GM18499 (cell line): ENCODE results near the gene LMAN1L.
A peak's percentile ranks its signal among the peaks of the same experiment; 100 is the strongest.

Experiments used
- ATAC-seq: cut with Tn5 transposase; IDR thresholded peaks from one replicate; pipeline ENCODE4 v1.9.1; 2021; ENCODE audit warnings: moderate number of reproducible peaks; ENCODE audit not compliant: insufficient read depth, unreplicated experiment

The LMAN1L gene

DNA sequence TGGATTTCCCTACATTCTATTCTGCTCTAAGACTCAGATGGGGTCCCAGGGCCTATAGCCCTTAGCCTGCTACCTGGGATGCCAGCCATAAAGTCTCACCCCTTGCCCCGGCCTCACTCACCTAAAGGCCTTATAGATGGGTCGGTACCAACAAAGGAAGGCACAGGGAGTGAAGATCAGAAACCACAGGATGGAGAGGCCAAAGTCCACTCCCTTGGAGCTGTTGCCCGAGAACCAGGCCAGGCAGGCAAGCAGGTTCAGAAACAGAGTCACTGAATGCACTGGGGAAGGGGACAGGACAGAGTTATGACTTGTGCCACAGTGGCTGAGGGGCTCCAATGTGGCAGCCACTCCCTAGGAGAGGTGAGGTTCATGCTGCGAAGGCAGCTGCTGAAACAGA lies 37.8 kb downstream of the LMAN1L start:
- no peak for ATAC-seq

DNA sequence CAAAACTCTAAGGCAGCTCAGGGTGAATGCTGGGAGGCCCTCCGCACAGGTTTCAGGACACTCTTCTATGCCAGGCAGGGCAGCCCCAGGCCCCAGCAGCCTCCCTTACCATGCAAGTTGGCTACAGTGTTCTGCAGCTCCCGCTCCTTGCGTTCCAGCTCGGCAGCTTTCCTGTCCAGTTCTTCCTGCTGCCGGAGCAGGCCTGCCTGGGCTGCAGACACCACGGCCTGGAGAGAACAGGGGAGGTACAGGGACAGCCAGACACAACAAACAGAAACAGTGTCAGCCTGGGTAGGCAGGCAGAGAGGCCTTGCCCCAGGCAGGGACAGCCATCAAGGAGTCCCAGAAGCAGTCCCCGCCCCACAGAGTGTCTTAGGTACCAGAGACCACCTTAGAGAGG lies 39.3 kb downstream of the LMAN1L start:
- ATAC-seq, result no peak

DNA sequence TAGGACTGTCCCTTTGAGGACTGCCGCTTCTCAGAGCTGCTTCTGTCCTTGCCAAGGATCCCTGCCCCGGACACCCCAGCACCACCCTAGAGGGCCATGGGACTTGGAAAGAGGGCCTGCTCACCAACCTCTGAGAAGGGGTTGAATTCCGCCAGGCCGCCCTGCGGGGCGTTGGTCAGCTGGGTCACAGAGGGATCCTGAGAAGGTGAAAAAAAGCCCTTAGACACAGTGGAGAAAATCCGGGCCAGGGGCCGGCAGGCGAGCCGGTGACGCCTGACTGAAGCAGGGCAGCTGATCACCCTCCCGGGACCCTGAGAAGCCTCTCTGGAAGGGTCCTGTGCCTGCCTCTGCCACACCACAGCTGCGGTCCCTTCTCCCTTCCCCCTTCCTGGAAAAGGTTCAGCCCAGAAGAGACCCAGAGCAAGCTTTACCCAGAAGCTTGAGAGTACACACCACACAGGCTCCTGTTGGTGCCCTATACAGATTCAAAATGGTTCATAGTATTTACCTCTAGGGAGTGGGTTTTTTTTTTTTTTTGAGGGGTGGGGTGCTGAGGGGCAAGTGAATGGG lies 41.9 kb downstream of the LMAN1L start:
- no peak for ATAC-seq

DNA sequence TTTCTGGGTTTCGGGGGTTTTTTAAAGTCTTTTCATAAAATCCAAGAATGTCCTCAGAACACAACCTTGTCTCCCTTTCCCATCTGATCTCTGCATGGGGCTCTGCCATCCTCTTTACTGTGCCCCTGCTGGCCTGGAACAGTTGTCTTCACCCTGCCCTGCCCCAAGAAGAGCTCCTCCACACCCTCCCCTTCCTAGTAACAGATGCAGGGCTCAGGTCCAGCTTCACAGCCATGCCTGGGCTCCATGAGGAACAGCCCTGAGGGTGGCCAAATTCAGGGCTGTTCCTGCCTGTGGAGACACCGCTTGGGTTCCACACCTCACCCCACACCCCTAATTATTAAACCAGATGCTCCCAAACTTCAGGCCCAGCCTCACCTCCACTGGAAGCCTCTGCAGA lies 43.2 kb downstream of the LMAN1L start:
- ATAC-seq, result no peak

DNA sequence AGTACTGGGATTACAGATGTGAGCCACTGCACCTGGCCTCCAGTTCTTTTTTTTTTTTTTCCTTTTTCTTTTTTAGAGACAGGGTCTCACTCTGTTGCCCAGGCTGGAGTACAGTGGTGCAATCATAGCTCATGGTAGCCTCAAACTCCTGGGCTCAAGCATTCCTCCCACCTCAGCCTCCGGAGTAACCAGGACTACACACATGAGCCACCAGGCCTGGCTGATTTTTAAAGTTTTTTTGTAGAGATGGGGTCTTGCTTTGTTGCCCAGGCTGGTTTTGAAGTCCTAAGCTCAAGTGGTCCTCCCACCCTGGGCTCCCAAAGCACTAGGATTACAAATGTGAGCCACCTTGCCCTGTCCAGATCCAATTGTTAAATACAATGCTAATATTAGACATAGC lies 43.9 kb downstream of the LMAN1L start:
- no peak for ATAC-seq

DNA sequence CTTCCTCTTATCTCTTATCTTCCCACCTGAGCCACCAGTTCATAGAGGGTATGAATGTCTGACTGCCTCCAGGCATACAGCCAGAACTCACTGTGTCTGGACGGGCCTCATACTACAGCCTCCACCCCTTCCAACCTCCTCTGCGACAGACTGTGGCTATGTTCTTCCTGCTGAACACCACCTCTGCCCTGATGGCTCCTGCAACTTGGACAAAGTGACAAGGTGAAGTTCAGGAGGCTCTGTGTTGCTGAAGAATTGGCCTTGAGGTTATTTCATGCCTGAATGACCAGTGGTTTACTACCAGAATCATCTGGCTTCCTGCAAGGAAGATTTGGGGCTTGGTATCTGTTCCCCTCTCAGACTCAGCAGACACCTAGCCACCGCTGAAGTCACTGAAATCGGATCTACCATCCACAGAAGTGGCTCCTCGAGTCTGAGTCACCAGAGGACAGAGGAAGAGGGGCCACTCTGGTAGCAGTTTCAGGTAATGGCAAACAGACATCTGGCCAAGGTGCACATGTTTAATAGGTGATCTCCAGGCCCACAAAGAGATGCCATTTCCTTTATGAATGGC lies 44.5 kb downstream of the LMAN1L start:
- ATAC-seq, result no peak

DNA sequence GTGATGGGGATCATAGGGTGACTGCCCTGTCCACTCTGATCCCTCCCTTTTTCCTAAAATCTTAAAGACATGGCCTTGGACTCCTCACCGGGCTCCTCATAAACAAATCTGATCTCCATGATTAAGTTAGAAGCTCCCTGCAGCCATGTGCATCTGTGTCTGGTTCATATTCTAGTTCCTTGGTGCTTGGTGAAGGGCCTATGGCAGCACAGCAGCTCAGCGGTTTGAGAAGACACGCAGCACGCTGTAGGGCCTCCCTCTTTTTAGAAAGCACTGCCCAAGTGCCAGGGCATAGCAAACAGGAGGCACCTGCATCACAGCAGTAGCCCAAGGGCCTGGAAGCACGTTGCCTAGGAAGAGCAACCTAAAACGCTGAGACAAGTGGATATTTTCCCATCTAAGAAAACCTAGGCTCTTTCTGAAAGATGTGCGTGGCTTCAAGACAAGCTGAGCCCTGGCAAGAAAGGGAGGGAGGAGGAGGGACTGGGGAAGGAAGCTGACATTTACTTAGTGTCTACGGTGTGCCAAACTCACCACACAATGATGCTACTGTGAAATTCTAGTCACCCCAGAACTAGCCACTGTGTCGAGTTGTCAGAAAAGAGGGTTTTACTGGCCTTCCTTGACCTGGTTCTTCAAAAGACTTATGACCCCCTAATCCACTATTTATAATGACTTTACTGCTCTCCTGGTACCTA lies 45.2 kb downstream of the LMAN1L start:
- no peak for ATAC-seq

DNA sequence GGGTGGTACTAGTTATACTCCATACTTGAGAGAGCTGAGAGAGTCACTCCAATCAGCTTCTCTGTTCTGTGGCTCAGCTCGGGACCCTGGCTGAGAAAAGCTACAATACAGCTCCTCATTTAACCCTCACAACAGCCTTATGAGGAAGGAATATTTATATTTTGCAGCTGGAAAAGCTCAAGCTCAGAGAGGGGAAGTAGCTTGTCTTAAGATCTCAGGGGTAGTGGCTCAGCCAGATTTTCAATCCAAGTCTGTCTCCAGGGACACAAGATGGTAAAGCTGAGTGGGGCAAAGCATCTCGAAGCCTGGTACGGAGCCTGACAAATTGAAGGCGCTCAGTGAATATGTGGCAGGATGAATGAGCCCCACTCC lies 45.7 kb downstream of the LMAN1L start:
- ATAC-seq, result no peak

DNA sequence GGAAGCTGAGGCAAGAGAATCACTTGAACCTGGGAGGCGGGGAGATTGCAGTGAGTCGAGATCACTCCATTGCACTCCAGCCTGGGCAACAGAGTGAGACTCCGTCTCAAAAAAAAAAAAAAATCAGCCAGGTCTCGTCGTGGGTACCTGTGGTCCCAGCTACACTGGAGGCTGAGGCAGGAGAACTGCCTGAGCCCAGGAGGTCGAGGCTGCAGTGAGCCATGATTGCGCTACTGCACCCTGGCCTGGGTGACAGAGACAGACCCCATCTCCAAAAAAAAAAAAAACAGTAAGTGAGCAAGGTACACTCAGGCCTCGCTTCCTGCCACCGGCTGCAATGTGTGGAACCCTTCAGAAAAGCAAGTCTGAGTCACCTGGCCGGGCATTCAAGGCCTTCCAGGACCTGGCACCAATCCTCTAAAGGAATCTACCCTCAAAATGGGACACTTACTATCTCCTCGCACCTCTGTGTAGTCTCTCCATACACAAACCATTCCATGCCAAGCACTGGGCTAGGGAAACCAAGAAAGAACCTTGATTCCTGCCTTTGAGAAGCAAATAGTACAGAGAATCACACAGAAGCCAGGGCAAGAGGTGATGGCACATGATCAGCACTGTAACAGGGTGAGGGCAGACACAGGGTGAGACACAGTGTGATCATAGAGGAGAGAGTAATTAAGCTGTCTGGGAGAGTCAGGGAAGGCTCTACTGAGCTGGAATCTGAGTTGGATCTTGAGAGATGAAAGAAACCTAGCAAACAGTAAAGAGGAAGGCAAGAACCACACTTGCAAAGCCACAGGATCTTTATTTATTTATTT lies 50.8 kb downstream of the LMAN1L start:
- no peak for ATAC-seq

DNA sequence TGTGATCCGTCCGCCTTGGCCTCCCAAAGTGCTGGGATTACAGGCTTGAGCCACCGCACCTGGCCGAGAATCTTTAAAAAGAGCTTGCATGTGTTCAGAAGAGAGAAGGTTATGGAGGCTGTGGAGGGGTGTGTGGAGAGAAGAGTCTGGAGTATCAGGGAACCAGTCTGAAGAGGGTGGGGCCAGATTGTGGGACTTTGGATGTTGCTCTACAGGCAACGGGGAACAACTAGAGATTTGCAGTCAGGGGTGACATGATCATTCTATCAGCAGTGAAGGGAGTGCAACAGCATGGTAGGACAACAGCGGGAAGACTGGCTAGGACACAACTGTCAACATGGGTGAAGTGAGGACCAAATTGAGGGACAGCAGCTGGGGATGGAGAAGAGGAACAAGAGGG lies 51.7 kb downstream of the LMAN1L start:
- no peak for ATAC-seq

DNA sequence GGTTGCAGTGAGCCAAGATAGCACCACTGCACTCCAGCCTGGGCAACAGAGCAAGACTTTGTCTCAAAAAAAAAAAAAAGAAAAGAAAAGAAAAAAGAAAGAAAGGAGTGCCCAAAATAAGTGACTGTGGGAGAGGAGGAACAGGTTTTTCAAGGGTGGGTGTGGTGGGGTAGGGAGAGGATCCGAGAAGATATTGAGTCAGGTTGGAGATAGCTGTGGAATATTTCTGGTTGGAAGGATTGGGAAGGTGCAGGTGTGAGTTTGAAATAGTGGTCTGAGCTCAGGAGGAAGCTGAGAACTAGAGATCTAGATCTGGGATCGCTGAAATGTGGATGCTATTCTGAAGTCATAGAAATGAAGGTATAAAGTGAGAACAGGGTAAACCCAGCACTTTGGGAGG lies 52.7 kb downstream of the LMAN1L start:
- no peak for ATAC-seq

DNA sequence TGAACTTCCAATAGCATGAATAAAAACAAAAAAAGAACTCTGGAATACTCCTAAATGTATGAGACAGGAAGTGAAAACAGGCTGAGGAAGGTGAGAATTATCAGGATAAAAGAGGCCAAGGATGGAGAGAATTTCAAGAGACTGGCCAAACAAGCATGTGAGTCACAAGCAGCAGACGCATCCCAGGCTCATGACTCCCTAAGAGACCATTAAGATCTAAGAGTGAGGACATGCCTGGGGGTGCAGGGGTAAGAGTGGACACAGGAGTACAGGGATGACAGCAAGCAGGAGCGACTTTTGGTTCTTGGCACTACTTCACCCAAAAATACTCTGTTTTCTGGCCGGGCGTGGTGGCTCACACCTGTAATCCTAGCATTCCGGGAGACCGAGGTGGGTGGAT lies 53.5 kb downstream of the LMAN1L start:
- ATAC-seq, result no peak

DNA sequence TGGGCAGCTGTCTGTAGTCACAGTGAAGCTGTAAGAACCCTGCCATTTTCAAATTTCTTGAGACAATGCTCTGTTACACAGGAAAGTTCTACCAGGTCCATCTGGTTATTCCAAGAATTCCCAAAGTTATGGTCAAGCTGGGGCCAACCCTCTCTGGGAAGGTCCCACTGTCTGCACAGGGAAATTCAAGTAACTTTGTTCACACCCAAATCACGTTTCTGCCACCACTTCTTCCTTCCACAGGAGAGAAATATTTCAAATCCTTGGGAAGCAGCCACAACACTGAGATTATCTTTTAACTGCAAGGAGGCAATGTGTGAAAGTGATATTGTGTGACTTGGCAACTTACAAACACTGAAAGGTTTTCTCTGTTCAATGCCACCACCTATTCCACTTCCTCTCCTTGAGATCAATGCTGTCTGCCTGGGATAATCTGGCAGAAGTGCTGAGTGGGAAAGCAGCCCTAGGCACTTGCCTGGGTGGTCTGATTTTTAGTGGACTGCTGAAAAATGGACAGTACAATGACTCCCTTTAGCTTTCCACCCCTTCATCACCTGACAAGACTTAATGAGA lies 54.9 kb downstream of the LMAN1L start:
- ATAC-seq, result no peak

DNA sequence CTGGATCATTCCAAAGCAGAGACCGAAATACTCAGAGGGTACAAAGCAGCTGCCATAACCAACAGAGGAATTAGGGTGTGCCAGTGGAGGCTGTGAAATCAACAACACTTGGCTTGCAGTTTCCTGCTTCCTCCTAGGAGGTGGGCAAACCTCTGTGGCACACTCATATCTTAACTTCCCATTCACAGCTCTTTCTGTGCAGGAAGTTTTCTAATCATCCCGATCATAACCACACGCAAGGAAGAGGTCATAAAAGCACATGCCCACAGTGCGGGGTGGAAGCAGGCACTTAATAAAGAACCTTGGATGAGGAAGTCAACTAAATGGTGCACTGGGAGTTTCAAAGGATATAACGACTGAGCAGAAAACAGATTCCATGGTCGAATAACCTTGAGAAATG lies 55.4 kb downstream of the LMAN1L start:
- ATAC-seq, result no peak

DNA sequence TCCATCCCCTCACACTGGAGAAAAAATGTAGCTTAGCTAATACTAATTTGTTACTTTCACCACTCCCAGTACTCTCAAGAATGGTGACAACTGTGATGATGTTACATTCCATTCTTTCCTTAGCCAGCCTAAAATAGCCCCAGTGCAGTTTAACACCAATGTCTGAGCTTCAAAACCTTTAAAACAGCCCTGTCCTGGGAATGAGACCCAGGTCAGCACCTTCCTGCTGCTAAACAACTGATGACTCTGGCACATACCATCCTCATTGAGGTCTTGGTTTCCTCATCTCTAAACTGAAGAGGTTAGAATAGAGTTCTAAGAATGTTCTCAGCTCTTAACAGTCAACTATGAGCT lies 56.7 kb downstream of the LMAN1L start:
- no peak for ATAC-seq

DNA sequence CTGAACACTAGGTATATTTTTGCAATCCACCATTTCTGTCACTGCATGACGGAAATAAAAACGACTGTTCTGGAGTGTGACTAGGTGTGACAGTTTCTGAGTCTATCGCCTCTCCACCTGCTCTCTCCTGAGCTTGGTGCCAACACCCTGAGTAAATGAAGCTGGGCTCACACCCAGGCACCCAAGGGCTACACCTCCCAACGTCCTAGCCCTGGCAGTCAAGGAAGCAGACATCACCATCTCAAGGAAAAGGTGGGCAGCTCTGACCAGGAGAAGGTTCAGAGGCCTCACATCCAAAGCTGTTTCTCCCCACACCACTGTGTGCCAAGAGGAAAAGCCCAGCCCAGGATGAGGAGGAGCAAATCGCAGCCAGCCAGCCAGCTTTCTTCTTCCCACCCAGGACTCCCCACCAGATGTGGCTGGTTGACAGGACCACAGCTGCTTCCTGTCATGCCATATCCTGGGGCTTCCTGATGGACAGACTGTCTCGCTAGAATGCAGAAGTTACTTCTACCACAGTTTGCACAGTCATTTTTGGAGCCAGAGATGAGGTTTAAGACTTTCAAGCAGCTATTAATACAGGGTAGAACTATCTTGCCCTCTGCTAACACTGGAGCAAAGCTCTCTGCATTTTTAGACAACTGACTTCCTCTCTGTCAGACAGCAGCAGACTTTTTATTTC lies 57.2 kb downstream of the LMAN1L start:
- ATAC-seq, result no peak

DNA sequence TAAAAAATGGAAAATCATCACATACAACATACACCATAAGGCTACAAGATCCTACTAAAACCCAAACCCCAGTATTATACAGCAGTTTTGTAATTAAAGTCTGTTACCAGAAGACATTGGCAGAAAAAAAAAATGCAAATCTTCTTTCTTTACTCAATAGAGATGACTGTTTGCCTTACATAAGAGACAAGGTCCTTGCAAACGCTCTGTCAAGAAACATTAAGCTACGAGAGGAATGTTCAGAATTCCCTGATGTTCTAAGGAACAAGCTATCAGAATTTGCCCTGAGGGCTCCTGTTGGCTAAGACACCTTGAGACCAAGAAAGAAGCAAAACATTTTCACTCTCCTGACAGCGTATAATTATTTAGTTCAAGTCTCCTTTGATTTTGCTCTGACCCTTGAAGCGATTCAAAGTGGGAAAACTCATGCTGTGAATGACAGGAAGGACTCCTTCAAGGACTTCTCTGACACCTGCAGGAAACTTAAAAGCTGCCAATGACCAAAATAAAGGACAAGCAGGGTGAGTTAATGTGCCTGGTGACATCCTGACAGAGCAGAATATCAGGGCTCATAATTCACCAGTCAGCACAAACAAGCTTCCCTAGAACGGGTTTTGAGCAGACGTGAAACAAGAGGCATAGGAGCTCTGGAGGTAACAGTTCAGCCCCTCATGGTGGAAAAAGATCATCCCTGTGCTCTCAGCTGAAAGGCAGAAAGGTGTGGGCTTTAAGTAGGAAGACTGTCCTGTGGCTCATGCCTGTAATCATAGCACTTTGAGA lies 58.0 kb downstream of the LMAN1L start:
- no peak for ATAC-seq

DNA sequence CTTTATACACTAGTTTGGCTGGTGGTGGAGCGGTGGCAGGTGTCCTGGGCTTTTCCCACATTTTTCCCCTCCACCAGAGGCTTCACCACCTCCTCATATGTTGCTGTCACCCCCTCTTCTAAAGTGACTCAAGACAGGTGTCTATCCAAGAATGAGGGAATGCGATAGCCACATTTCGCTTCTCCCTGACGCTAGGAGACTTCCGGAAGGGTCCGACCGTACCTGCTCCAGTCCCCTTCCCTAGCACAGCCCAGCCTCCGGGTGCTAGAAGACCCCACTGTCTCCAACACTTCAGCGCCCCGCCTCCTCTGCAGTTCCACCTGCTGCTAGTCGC lies 60.0 kb downstream of the LMAN1L start:
- no peak for ATAC-seq

DNA sequence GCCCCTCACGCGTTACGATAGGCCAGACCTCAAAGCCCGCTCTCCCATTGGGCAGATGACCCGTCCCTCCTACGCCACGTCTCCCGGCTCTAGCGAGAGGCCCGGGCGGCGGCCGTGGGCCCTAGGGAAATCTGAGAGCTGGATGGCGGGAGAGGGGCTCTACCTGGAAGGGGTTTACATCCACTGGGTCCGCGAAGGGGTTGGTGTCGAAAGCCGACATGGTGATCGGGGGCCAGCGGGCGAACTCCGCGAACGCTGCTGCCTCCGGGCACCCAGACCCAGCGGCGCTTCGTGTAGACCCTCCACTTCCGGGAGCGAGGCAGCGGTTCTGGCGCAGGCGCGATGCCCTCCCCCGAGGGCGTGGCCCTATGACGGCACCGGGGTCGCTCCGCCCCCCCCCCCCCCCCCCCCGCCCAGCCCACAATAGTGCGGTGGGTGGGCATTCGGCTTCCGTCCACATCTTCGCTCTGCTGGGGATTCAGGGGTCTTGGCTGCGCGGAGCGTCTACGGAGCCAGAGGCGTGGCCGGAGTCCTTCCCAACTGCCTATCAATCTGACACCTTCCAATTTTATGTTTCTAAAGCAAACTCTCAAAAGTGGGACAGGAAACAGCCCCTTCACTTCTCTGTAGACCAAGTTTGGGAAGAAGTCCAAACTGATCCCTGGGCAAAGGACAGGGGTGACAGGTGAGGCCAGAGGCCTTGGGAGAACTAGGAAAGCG lies 60.6 kb downstream of the LMAN1L start, which contains the start of gene SCAMP2:
TSS of gene SCAMP2 (minus strand) at position 330 of the 720 bp plus-strand sequence. CDS start at position 220, 110 bp downstream.
- peak; percentile 40 for ATAC-seq
